Retinal pigment epithelial cell (primary cell): ENCODE measurements around the gene EVL.

Source experiments
- DNase-seq: peaks from one replicate; pipeline ENCODE4 v3.0.0-alpha.2; 2010; ENCODE audit warnings: low read depth
- H3K4me3 ChIP-seq: 2 replicates; pipeline ENCODE4 v1.5.1; 2011; ENCODE audit warnings: mild to moderate bottlenecking, low read length, control low read depth, moderate library complexity
- TF ChIP-seq, protein P1 (sequence below): conservative IDR thresholded peaks from 2 replicates; pipeline ENCODE4 v1.5.1; 2011; ENCODE audit warnings: low read depth, low read length, control low read depth, inconsistent platforms

EVL gene

DNA sequence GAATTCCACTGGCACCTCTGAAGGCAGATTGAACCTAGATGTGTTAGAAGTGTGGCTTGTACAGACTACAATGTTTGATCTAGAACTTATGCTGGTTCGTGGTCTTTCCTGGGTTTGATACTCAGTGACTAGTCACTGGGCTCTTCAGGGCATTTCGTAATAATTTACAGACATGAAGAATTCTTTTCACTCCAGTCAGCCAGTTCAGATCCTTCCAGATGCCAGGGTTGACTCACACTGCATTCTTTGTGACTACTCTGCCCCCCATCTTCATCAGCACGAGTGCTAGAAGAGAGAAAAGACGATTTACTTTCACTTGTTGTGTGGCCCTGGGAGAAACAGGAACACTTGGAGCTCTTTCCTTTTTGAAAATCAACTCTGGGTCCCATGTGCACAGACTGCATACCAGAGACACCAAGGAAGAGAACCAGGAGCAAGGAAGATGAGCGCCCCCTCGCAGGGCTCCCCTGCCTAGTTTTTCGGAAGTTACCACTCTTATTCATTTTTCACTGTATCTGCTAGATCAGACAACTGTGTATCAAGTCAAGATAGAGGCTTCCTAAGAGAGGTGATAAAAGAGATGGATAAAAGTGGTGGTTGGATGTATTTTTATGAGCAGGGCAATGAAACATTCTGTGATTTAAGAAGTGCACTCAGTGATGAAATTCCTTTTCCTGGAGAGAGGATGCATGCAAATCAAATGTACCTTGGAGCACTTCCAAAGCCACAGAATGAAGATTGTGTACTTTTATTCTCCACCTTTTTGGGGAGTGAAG, 33.5 kb upstream of the EVL start:
- H3K4me3 ChIP-seq, result peak overlapping the region; percentile 40
- TF ChIP-seq, protein P1, sequence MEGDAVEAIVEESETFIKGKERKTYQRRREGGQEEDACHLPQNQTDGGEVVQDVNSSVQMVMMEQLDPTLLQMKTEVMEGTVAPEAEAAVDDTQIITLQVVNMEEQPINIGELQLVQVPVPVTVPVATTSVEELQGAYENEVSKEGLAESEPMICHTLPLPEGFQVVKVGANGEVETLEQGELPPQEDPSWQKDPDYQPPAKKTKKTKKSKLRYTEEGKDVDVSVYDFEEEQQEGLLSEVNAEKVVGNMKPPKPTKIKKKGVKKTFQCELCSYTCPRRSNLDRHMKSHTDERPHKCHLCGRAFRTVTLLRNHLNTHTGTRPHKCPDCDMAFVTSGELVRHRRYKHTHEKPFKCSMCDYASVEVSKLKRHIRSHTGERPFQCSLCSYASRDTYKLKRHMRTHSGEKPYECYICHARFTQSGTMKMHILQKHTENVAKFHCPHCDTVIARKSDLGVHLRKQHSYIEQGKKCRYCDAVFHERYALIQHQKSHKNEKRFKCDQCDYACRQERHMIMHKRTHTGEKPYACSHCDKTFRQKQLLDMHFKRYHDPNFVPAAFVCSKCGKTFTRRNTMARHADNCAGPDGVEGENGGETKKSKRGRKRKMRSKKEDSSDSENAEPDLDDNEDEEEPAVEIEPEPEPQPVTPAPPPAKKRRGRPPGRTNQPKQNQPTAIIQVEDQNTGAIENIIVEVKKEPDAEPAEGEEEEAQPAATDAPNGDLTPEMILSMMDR, result peak; percentile 1
- DNase-seq, result peak; percentile 88

DNA sequence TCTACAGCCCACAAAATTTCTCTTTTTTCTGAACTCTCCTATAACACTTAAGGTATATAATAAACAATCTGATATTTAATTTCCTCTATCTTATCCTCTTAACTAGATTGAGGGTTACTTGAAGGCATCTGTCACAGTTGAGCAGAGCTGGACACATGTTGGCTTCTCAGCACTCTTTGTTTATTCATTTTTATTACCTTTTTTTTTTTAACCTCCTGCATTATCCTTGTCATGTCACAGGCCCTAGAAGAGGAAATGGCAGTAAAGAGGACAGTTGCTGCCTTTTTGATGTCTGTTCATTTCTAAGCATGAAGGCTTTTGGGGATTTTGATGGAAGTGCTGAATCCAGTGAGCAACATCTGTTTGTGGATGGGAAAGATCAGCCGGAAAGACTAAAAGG, 32.5 kb upstream of the EVL start:
- TF ChIP-seq, protein P1, result no peak
- no peak overlapping the region for H3K4me3 ChIP-seq
- no peak for DNase-seq

DNA sequence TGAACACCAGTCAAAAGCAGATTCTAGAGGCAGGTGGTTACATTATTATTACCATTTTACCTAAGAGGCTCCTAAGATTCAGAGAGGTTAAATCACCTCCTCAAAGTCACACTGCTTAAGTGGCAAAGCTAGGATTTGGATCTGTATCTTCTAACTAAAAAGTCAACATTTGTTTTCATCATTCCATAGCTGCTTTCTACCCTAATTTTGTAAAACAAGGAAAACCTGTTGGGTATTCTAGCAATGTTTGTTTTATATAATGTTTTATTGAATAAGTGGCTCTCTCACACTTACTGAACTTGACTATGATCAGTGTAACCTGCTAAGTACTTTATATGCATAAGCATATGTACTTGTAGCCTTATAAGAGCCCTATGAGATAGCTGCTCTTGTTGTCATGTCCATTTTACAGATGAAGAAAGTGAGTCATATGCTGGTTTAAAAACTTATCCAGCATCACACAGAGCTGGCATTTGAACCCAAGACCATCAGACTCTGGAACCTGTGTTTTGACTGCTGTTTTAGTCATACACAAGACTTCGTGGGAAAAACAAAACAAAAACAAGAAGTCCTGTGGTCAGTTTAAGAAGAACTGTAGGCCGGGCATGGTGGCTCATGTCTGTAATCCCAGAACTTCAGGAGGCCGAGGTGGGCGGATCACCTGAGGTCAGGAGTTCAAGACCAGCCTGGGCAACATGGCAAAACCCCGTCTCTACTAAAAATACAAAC, 31.7 kb upstream of the EVL start:
- TF ChIP-seq, protein P1, result no peak
- DNase-seq, result no peak
- H3K4me3 ChIP-seq, result no peak overlapping the region

DNA sequence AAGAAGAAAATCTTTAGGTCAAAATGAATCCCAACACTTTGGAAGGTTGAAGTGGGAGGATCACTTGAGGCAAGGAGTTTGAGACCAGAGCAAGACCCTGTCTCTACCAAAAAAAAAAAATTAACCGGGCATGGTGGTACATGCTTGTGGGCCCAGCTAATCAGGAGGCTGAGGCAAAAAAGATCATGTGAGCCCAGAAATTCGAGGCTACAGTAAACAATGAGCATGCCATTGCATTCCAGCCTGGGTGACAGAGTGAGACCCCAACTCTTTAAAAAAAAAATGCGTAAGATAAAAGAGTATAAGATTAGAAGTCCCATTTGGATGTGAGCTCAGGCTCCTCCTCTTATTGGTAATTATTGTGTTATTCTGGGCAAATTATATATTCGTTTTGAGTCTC, 30.8 kb upstream of the EVL start:
- DNase-seq, result no peak
- no peak overlapping the region for H3K4me3 ChIP-seq
- TF ChIP-seq, protein P1, result no peak

DNA sequence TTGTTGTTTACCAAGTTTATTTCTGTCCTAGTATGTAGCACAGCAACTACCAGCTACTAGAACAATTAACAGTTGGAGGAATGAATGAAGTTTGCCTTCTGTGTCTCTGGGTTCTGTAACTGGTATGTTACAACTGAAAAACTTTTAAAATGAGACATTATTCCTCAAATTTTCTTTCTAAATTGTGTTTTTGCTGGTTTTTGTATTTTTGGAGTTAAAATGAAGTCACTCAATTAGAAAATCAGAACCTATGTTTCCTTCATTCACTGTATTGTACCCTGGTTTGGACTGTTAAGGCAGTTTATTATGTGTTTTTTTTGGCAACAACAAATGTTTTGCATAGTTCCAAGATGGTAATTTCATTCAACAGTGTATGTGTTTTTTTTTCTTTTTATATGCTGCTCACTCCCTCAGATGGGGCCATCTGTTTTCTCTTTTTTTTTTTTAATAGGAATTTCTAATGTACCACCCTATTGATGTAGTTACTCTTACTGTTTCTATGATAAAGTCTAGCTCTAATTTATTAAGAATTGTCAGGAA, 30.2 kb upstream of the EVL start:
- no peak for DNase-seq
- TF ChIP-seq, protein P1, result no peak
- H3K4me3 ChIP-seq, result no peak overlapping the region

DNA sequence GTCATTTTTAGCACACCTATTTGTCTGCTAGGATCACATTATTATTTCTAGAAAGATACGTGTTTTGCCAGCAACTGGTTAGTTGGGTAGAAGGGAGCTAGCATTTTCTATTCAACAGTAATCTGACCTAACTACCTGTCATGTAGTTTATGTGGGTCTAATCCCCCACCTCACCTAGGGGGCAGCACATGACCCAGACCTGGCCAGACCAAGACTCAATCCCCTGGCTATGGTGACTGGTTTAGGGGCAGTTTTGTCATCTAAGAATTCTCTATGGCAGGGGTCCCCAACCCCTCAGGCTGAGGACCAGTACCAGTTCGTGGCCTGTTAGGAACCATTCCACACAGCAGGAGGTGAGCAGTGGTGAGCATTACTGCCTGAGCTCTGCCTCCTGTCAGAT, 29.5 kb upstream of the EVL start:
- TF ChIP-seq, protein P1, result no peak
- no peak for DNase-seq
- H3K4me3 ChIP-seq, result no peak overlapping the region
